ENCODE measurements around the gene TIMD4. TPM values are rescaled to one million over a fixed set of nuclear protein-coding genes. Genes with fewer than 3 reads are reported as not detected.
"Not testable (repeated sequence)": the region's sequence is repeated elsewhere in the genome, so short reads cannot be mapped to it uniquely, and the experiment has no call there.

The TIMD4 gene
- total RNA-seq, 1 donor from 2014 or later = not detected

GRCh38 chr5:156936972-156937371 lies 26.1 kb downstream of the TIMD4 start:
- H3K36me3 Mint-ChIP-seq (ENCODE audit: insufficient read depth) = peaks cover 6% of the 10 kb centered on the region
- no peak overlapping the region for H3K27ac Mint-ChIP-seq
- no peaks in the 10 kb centered on the region for H3K27me3 Mint-ChIP-seq
- TF ChIP-seq, protein P1, sequence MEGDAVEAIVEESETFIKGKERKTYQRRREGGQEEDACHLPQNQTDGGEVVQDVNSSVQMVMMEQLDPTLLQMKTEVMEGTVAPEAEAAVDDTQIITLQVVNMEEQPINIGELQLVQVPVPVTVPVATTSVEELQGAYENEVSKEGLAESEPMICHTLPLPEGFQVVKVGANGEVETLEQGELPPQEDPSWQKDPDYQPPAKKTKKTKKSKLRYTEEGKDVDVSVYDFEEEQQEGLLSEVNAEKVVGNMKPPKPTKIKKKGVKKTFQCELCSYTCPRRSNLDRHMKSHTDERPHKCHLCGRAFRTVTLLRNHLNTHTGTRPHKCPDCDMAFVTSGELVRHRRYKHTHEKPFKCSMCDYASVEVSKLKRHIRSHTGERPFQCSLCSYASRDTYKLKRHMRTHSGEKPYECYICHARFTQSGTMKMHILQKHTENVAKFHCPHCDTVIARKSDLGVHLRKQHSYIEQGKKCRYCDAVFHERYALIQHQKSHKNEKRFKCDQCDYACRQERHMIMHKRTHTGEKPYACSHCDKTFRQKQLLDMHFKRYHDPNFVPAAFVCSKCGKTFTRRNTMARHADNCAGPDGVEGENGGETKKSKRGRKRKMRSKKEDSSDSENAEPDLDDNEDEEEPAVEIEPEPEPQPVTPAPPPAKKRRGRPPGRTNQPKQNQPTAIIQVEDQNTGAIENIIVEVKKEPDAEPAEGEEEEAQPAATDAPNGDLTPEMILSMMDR (IDR thresholded peaks at IDR 0.05; ENCODE audit: unreplicated experiment) = no peak
- no peak for DNase-seq (ENCODE audit: low spot score, unreplicated experiment)
- no peak overlapping the region for H3K4me3 Mint-ChIP-seq (ENCODE audit: low read depth)
- H3K4me1 Mint-ChIP-seq (ENCODE audit: low read depth) = peaks cover 5% of the 10 kb centered on the region
- H3K9me3 Mint-ChIP-seq (ENCODE audit: low read depth) = peaks cover 14% of the 10 kb centered on the region

DNA sequence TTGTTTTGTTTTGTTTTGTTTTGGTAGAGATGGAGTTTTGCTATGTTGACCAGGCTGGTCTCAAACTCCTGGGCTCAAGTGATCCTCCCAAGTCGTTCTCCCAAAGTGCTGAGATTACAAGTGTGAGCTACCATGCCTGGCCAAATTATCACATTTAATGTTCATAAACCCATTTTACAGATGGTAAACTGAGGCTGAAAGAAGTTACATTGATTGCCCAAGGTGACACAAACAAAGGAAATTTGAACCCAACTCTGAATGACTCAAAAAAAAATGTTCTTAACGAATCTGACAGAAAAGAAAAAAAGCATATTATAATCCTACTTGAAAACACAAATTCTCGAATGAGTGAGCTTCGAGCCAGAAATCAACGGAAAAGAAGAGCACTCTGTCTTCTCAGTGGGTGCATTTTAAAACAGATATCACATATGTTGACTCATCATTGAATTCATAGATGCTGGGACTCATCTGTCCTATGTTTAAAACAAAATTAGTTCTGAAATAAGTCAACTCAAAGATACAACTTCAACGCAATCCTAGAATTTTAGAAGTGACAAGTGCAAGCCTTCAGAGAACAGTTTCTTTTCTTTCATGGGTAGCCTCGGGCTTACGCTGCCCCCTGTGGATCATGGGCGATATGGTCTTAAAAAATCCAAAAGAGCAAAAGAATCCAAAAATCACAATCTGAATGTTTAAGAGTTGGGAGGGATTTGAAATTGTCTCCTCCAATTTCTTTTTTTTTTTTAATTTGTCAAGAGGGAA lies 28.4 kb downstream of the TIMD4 start:
- DNase-seq (ENCODE audit: low spot score, unreplicated experiment) = no peak
- TF ChIP-seq, protein P1 (IDR thresholded peaks at IDR 0.05; ENCODE audit: unreplicated experiment) = peak; percentile 75
- Mint-ChIP-seq H3K4me1 (ENCODE audit: low read depth) (no peaks in the 10 kb centered on the region), H3K36me3 (ENCODE audit: insufficient read depth) (peaks cover 4% of the 10 kb centered on the region), H3K4me3 (ENCODE audit: low read depth) (no peak overlapping the region), H3K27ac (no peak overlapping the region), H3K27me3 (no peaks in the 10 kb centered on the region), H3K9me3 (ENCODE audit: low read depth) (peaks cover 15% of the 10 kb centered on the region)

DNA sequence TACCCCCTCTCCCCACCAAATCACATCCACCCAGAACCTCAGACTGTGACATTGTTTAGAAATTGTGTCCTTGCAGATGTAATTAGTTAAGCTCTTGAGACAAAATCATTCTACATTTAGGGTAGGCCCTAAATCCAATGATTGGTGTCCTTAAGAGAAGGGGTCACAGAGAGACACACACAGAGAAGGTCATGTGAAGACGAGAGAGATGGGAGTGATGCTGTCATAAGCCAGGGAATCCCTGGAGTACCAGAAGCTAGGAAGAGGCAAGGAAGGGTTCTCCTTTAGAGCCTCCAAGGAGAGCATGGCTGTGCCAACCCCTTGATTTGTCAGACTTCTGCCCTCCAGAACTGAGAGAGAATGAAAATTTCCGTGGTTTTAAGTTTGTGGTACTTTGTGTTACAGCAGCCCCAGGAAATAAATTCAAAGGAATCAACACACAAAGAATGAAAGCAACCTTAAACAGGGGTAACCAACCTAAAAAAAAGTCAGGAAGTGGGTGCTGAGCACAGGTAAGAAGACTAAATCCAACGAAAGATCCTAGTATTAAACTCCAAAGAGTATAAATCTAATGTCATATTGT lies 33.6 kb downstream of the TIMD4 start:
- Mint-ChIP-seq H3K4me3 (ENCODE audit: low read depth) (no peak overlapping the region), H3K27ac (peak overlapping the region; percentile 49), H3K27me3 (peaks cover 4% of the 10 kb centered on the region), H3K4me1 (ENCODE audit: low read depth) (peaks cover 7% of the 10 kb centered on the region), H3K36me3 (ENCODE audit: insufficient read depth) (no peaks in the 10 kb centered on the region), H3K9me3 (ENCODE audit: low read depth) (peaks cover 4% of the 10 kb centered on the region)
- no peak for DNase-seq (ENCODE audit: low spot score, unreplicated experiment)
- TF ChIP-seq, protein P1 (IDR thresholded peaks at IDR 0.05; ENCODE audit: unreplicated experiment) = no peak

GRCh38 chr5:156927545-156927944 lies 35.5 kb downstream of the TIMD4 start:
- peaks cover 9% of the 10 kb centered on the region for H3K4me1 Mint-ChIP-seq (ENCODE audit: low read depth)
- H3K27me3 Mint-ChIP-seq = peaks cover 4% of the 10 kb centered on the region
- peaks cover 4% of the 10 kb centered on the region for H3K9me3 Mint-ChIP-seq (ENCODE audit: low read depth)
- TF ChIP-seq, protein P1 (IDR thresholded peaks at IDR 0.05; ENCODE audit: unreplicated experiment) = no peak
- DNase-seq (ENCODE audit: low spot score, unreplicated experiment) = no peak
- no peak overlapping the region for H3K4me3 Mint-ChIP-seq (ENCODE audit: low read depth)
- no peak overlapping the region for H3K27ac Mint-ChIP-seq
- H3K36me3 Mint-ChIP-seq (ENCODE audit: insufficient read depth) = no peaks in the 10 kb centered on the region

DNA sequence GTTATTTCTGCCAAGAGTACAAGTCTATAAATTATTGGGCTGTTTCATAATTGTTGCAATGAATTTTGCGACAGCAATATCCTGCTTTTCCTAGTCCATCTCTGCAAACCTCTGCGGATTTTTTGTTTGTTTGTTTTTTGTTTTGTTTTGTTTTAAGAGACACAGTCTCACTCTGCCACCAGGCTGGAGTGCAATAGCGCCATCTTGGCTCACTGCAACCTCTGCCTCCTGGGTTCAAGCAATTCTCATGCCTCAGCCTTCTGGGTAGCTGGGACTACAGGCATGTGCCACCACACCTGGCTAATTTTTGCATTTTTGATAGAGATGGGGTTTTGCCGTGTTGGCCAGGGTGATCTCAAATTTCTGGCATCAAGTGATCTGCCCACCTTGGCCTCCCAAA lies 37.3 kb downstream of the TIMD4 start:
- not testable (repeated sequence) for DNase-seq (ENCODE audit: low spot score, unreplicated experiment); H3K4me3 Mint-ChIP-seq (ENCODE audit: low read depth); H3K27me3 Mint-ChIP-seq; H3K4me1 Mint-ChIP-seq (ENCODE audit: low read depth); H3K36me3 Mint-ChIP-seq (ENCODE audit: insufficient read depth); H3K9me3 Mint-ChIP-seq (ENCODE audit: low read depth); H3K27ac Mint-ChIP-seq

All from progenitor cell of endocrine pancreas (in vitro differentiated cells).